GM18867 (cell line): ENCODE data around the gene ZRANB3.

ENCODE experiments used
- ATAC-seq: cut with Tn5 transposase; IDR thresholded peaks from one replicate; pipeline ENCODE4 v1.9.1; 2021; ENCODE audit warnings: mild to moderate bottlenecking, moderate library complexity; ENCODE audit not compliant: unreplicated experiment

ZRANB3 gene

DNA sequence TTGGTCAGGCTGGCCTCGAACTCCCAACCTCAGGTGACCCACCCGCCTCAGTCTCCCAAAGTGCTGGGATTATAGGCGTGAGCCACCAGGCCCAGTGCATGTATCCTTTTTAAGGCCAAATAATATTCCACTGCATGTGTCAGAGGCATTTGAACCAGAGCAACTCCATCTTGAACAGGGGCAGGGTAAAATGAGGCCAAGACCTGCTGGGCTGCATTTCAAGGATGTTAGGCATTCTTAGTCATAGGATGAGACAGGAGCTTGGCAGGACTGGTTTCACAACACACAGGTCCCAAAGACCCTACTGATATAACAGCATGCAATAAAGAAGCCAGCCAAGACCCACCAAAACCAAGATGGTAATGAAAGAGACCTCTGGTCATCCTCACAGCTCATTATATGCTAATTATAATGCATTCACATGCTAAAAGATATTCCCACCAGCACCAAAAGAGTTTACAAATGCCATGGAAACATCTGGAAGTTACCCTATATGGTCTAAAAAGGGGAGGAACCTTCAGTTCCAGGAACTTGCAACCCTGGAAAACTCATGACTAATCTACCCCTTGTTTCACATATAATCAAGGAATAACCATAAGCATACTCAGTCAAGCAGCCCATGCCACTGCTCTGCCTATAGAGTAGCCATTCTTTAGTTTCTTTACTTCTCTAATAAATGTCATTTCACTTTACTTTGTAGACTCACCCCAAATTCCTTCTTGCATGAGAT is 274.3 kb downstream of the ZRANB3 start:
- no peak for ATAC-seq

DNA sequence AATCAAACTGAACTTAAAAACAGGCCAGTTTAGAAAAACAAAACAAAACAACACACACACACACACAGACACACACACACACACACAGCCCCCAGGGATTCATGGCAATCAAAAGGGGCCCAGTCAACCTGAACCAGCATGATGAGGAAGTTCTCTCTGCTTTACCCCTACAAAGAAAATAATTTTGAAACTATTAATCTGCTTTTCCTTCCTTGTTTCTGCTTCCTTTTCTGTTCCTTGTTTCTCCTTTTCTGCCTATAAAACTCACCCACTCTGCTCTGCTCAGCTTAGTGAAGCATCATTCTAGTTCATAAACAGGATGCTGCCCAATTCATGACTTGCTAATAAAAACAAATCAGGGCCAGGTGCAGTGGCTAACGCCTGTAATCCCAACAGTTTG is 275.8 kb downstream of the ZRANB3 start:
- ATAC-seq, result no peak

DNA sequence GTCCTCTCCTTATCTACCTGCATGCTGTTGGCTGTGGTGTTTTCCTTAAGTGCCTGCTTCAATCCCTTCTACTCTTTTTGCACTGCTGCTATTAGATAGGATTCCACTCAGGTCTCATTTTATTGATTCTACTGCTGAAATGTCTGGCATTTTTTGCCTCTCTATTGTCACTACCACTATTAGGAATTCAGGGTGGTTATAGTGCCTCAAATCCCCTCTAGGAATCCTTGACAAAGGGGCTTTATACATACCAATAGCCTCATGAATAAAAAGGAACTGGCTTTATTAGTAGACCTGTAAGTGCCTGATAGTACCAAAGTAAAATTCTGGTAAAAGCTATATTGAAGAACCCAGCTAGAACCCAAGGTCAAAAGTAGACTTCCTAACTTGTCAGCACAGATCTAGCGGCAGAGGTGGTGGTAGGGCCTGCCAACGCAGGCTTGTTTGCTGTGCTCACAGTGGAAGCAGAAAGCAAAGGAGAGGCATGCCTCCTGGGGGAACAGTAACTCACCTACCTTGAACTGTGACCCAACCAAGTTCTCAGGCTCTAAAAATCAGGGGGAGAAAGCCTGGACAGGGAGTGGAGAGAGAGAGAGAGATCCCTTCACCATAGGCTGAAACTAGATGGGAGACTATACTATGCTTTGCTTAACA is 278.1 kb downstream of the ZRANB3 start:
- ATAC-seq, result no peak

DNA sequence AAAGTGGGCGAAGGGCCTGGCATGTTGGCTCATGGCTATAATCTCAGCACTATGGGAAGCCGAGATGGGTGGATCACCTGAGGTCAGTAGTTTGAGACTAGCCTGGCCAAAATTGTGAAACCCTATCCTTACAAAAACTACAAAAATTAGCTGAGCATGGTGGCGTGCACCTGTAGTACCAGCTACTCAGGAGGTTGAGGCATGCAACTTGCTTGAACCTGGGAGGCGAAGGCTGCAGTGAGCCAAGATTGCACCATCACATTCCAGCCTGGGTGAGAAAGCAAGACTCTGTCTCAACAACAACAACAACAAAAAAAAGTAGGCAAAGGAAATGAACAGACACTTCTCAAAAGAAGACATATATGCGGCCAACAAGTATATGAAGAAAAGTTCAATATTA is 282.4 kb downstream of the ZRANB3 start:
- no peak for ATAC-seq

DNA sequence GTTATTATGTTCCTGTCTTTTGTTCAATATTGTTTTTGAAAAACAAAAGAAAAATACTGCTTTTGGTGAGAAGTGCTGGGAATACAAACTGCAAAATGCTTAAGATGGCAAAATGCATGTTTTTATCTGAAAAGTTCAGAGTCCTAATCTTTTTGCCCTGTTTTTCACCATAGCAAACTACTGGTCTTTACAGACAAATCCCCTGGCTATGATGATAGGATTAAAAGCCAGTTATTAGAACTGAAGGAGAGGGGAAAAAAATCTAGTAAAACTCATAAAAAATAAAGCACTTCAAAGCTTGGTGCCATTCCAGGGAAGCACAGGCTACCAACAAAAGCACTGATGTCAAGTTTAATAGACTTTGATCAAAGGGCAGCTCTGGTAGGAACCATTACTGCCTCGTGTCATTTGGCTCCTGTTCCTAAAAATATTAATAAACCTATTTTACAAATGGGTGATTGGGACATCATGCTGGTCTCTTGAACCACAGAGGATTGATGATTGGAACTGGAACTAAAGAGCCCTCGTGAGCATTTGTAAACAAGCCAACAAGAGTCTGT is 284.2 kb downstream of the ZRANB3 start:
- ATAC-seq, result no peak

DNA sequence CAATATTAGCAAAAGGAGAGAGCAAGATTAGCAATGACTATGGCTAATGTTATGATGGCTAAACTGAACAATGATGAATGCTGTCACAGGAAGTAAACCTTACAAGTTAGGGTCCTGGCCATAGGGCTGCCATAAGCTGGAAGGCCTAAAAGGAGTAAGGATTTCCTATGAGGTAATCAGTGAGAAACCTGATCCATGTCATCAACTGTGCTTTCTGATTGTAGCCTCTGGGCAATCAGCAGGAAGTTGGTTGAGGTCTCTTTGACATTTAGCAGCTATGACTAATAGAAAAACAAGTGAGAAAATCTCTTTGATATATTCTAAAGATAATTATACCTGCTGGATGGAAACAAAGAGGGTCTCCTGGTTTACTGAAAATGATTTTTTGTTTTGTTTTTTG is 285.9 kb downstream of the ZRANB3 start:
- ATAC-seq, result no peak

DNA sequence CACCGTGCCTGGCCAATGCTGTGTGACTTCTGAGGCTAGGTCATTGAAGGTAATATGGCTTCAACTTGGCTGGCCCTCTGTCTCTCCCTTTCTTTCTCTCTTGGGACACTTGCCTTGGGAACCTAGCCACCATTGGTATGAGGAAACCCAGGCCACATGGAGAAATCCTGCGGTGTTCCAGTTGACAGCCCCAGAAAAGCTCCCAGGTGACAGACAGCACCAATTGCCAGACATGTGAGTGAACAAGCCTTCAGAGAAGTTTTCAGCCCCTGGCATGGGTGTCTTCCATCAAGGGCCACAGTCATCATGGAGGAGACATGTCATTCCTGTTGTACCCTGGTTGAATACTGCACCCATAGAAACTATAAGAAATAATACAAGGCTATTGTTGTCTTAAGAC is 292.4 kb downstream of the ZRANB3 start:
- no peak for ATAC-seq

DNA sequence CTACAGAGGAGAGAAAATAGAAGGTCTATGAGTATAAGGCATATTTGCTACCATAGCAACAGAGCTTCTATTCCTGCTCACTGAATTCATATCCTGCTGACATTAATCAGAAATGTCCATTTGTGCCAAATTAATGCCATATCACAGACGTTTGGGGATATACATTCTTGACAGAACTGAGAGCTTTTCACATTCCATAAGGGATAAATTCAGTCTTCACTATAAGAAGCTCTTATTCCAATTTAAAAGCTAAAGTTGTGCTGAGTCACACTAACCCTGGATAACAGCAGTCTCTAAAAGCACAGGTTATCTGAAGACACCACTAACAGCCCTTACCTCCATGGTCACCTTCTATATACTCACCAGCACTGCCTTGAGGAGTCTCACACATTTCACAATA is 300.9 kb downstream of the ZRANB3 start:
- ATAC-seq, result no peak

DNA sequence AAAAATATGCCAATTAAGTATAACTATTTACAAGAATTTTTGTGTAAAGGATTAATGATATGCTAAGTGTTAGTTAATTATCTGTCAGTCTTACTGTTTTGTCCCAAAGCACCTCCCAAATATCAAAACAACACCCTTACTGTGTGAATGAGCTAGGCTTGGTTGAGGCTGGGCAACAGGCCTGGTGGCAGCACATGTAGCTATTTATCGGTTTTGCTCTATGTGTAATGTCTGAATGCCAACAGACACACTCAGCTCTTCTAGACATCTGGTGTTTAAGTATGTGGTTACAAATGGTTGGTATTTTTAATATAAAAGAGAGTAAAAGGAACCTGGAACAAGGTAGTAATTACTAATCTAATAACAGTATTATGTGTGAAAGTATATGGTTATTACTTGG is 303.6 kb downstream of the ZRANB3 start:
- ATAC-seq, result no peak

DNA sequence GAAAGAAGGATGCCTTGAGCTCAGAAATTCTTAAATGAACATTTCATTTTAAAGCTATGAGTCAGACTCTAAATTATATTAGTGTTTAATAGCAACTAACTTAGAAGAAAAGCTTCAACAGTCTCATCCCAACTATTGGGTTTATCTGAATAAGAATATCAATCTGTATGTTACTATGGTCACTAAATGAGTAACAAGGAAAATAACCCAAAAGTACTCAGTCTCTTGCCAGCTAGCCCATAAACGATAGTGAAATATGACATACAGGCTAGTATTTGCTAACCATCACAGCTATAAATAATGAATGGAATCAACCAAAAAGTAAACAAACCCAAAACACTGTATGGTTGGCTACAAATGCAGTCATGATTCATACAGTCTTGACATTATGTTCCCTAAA is 304.1 kb downstream of the ZRANB3 start:
- no peak for ATAC-seq

DNA sequence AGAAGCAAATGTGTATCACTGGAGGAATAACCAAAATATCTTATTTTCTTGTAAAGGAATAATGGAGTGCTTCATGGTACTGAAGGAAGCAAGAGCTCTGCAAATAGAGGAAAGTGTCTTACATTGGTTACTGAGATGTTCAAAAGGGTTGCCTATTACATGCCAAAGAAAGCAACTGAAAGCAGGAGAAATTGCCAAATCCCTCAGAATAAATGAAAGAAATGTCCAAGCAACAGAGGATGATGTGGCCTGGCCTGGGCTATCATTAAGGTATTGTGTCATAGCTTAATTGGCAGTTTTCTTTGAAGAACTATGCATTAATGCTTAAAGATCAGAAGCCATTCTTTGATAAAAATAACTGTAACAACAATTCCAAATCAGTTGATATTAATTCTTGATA is 305.2 kb downstream of the ZRANB3 start:
- ATAC-seq, result no peak

DNA sequence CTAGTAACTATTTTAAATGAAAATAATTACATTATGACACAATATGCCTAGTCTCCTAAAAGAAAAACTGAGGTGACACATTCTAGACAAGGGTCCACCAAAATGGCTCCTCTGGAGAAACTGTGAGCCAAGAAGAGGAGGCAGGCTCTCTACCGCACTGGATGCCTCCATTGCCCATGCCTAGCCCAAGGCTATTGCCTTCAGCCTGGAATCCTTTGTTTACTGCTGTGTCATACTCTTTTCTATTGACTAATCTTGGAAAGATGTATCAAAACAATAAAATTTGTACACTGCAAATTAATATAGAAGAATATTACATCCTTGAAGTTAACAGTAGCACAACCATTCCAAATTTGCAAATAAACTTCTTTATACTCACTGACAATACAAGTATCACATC is 311.8 kb downstream of the ZRANB3 start:
- ATAC-seq, result no peak

DNA sequence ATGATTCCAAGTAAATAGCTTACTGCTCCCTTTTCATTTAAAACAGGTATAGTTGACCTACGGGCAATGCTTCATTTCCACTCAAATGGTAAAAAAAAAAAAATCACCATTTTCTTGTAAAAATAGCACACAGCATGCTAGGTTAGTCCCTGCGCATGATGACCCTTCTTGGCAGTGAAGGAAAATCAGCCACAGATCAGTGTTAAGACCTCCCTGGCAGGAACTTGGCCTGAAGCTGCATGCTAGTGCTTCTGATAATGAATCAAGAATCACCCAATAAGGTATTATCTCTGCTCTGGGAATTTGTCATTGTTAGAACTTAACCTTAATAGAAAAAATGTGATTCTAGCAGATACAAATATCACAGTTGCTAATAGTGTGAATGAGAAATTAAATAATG is 312.6 kb downstream of the ZRANB3 start:
- ATAC-seq, result no peak

DNA sequence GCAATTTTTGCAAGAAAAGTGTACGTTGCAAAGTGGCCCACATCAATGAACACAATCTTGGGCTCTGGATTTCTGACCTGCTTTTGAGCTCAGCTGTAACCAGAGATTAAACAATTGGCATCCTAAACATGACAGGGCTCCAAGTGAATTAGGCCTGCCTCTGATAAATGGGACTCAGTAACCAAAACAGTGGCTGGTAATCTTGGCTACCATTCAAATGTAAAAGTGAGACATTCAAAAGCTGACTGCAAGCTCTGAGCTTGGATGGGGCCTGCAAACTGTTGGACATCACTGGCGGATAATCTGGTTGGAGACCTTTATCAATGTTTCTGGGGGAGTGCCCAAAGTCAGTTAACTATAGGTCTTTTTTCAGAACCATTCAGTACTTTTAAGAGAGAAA is 318.3 kb downstream of the ZRANB3 start:
- ATAC-seq, result no peak

DNA sequence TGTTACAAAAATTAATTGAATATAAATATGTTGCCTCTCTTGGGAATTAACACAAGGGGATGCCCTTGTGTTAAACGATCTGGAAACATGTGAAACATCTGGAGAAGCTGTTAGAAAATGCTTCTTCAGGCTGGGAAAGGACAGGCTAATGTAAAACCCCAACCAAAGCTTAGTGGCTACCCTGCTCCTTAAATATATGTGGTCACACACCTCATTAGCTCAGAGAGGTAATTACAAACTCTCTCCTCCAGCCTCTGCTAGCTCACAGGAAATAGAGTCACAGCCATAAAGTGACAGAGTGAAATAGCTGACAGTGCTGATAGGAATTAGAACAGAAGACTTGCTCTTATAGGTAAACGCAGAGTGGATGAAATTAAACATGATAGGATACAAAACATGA is 323.0 kb downstream of the ZRANB3 start:
- no peak for ATAC-seq

DNA sequence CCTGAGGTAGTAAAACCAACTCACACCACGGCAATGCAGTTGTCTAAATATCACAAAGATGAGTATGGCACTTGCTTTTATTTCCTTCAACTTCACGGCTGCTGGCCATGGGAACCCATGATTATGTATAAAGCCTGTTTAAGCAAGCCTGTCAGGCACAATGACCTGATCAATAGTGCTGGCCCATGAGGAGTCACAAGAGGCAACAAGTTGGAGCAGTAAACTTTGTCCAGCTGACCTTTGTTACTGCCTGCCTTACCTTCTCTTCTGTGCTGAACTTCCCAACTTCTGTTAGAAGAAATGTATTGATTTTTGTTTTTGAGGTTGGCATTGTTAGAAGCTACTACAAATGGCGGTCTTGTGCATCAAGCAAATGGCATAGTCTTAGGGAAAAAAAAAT is 327.1 kb downstream of the ZRANB3 start:
- ATAC-seq, result no peak

DNA sequence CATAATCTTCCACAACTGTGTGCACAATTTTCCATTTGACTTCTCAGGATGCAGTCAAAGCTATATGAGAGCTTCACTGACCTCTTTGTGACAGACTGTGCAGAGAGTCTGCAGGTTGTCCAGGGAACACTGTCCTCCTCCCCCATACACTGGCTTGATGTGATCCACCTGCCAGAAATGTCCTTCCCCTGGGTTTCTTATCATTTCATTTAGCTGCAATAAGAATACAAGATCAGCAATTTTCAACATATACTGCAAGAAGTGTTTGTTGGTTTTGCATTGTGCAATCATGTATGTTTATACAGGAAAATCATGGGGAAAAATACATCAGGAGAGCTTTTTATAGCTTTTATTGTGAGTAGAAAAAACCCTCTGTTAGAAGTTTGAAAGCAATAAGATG is 328.3 kb downstream of the ZRANB3 start:
- no peak for ATAC-seq

DNA sequence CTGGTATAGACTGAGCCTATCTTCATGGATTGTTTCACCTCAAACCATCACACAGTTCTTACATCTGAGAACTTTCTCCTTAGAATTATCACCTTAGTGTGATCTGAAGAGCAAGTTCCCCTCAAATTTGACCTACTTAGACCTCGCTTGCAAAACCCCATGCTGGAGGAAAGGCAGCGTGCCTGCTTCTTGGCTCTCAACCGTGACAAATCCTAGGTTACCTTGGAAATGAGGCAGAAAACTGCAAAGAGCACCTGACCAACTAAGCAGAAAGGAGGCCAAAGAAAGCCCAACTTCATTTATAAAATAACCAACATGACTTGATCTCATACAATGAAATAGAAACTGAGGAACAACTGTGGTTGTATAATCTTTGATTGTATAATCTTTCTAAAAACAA is 332.5 kb downstream of the ZRANB3 start:
- ATAC-seq, result no peak

DNA sequence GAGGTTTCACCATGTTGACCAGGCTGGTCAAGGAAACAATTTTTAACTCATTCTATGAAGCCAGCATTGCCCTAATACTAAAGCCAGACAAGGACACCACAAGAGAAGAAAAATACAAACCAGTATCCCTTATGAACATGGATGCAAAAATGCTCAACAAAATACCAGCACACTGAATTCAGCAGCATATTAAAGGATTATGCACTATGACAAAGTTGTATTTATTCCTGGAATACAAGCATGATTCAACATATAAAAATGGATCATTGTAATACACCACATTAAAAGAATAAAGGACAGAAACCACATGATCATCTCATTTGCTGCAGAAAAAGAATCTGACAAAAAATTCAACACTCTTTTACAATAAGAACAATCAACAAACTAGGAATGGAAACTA is 340.2 kb downstream of the ZRANB3 start:
- ATAC-seq, result no peak

DNA sequence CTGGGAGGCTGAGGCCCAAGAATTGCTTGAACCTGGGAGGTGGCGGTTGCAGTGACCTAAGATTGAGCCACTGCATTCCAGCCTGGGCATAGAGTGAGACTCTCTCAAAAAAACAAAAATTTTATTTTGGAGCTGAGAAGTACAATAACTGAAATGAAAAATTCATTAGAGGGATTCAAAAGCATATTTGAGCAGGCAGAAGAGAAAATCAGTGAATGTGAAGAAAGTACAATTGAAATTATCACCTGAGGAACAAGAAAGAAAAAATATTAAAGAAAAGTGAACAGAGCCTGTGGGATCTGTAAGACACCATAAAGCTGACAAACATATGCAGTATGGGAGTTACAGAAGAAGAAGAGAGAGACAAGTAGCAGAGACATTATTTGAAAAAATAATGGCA is 341.9 kb downstream of the ZRANB3 start:
- no peak for ATAC-seq

DNA sequence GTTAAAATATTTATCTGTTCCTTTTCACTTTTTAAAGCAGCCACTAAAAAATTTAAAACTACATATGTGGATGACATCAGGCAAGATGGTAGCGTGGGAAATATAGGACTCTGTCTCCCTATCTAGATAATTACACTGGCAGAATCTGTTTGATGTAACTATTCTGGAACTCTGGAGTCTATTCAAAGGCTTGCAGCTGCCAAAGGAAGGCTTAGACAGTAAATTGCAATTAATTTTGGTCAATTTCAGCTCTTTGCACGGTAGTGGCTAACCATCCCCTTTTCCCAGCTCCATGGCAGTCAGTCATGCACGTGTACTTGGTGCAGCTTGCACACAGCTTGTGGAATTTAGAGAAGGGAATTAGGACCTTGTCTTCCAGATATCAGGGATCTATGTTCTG is 343.7 kb downstream of the ZRANB3 start:
- ATAC-seq, result no peak

DNA sequence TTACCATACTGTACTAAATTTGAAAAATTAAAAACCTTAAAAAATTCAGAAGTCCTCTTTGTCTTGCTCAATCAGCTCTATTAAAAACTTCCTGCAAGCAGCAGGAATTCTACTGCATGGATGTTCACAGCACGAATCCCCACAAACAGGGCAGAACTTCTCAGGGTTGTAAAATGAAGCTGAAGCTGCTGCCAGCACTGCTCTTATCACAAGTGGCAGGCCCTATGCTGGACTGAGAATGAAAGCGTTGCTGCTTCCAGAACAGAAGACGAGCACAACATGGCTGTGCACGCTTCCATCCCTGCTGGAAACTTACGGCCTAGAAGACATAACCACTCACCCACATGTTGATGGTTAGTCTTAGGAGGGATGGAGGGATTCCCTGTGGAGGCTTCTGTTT is 345.0 kb downstream of the ZRANB3 start:
- ATAC-seq, result no peak

DNA sequence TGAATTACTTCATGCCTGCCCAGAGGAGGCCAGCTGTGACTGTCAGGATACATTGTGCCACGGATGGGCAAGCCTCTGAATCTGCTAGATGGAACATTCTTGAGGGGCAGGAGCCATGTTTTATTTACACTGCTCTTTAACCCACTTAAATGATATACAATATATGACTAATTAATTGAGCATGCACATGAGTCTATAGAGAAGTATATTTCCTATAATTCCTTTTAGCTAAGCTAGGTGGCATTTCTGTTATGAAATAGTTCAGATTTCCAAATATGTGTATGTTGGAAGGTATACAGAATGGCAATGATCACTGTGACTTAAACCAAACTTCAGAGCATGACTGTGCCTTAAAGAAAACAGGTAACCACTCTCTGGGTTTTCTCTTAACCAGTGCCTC is 347.2 kb downstream of the ZRANB3 start:
- ATAC-seq, result no peak
